ENCODE measurements around the gene KRT31. TPM values are rescaled to one million over a fixed set of nuclear protein-coding genes. Genes with fewer than 3 reads are reported as not detected.
"Not testable (repeated sequence)": the region's sequence is repeated elsewhere in the genome, so short reads cannot be mapped to it uniquely, and the experiment has no call there.

Gene KRT31
- total and polyA plus RNA-seq, 2 of the 13 experiments (the other 11 are each of a cell fraction or from before 2014, with no cell fraction given), result 0.05 TPM; not detected in 1

- H3K4me2 ChIP-seq (ENCODE audit: low read depth, low read length); H3K27ac ChIP-seq (ENCODE audit: extremely low read length, insufficient read depth, low read length); H3K9me3 ChIP-seq (ENCODE audit: low read length); ATAC-seq; POLR2A ChIA-PET; CTCF ChIA-PET (ENCODE audit: low intra/inter-chr PET ratio, low total read pairs); intact Hi-C loops (cut with micrococcal nuclease; ENCODE audit: unreplicated experiment); H3K4me1 ChIP-seq (ENCODE audit: insufficient read depth, low read length); H2AFZ ChIP-seq (ENCODE audit: low read length); H3K9ac ChIP-seq (ENCODE audit: insufficient read depth, low read depth, low read length); DNase-seq (ENCODE audit: low spot score); H3K79me2 ChIP-seq (ENCODE audit: insufficient read depth, low read length); H3K4me3 ChIP-seq (replicated peaks in 1 of 3; ENCODE audit: insufficient read depth in 1 of 3, low read depth in 2 of 3, low read length in 3 of 3); BruUV-seq (replicated peaks); in situ Hi-C loops (cut with HindIII; ENCODE audit: extremely low pct_ligation_motif_present, low pct_unique_long_range_greater_than_20kb); FAIRE-seq; H3K36me3 ChIP-seq (replicated peaks in 1 of 2; ENCODE audit: control insufficient read depth in 1 of 2, insufficient read depth in 2 of 2, low read length in 2 of 2); H4K20me1 ChIP-seq (ENCODE audit: insufficient read depth, low read length): not testable (repeated sequence)
- peaks cover 2 to 11% of the 10 kb centered on the region in 2 experiments; a peak in 3 of 5 replicates for H3K27me3 ChIP-seq (ENCODE audit: control insufficient read depth in 1 of 2, insufficient read depth in 2 of 2, low read length in 2 of 2)
- 41% methylated on average over 10 of the region's 12 CpGs for WGBS (ENCODE audit: low lambda C conversion rate)
These were observed 2.4 kb downstream of the KRT31 start for GRCh38 chr17:41395044-41395443.

DNA sequence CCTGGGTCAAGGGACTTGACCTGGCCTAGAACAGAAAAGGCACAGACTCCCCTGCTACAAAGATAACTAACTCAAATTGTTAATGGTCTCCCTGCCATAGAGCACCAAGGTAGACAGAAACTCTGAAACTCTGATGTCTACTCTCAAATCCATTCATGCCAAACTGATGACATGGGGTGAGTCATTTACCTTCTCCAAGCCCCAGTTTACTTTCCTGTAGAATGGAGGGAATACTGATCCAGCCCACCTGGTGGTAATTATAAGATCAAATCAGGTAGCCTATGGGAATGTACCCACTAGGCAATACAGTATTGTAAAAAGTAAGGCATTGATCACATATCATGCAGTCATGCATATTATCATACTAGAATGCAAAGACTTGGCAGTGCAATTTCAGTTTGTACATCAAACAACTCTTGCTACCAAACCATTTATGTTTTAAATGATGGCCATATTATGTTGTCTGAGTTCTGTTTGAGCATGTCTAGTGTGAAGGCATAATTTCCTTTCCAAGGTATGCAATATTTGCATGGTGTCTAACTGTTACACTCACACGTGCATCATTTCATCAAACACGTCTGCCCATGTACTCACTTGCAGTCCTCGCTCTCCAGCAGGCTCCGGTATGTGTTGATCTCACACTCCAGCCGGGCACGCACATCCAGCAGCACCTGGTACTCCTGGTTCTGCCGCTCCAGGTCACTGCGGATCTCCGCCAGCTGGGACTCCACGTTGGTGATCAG lies 3.0 kb downstream of the KRT31 start:
- WGBS (ENCODE audit: low lambda C conversion rate), result 65% methylated on average over 10 of the region's 10 CpGs
- peaks cover 2 to 14% of the 10 kb centered on the region in 2 experiments; a peak in 3 of 5 replicates for H3K27me3 ChIP-seq (ENCODE audit: control insufficient read depth in 1 of 2, insufficient read depth in 2 of 2, low read length in 2 of 2)
- H3K4me1 ChIP-seq (ENCODE audit: insufficient read depth, low read length), result no peaks in the 10 kb centered on the region
- no peaks in the 10 kb centered on the region for H3K9me3 ChIP-seq (ENCODE audit: low read length)
- ATAC-seq, result no peak
- no peak overlapping the region for H3K27ac ChIP-seq (ENCODE audit: extremely low read length, insufficient read depth, low read length)
- intact Hi-C loops (cut with micrococcal nuclease; ENCODE audit: unreplicated experiment), result no loop called here
- TF ChIP-seq NR2F1 (CRISPR knock-in tag; IDR thresholded peaks at IDR 0.05), result no peak
- no peak for TF ChIP-seq TMF1 (CRISPR knock-in tag; IDR thresholded peaks at IDR 0.05; ENCODE audit: low read depth)
- H3K4me3 ChIP-seq (replicated peaks in 1 of 3; ENCODE audit: insufficient read depth in 1 of 3, low read depth in 2 of 3, low read length in 3 of 3), result no peak overlapping the region
- no peaks in the 10 kb centered on the region for H3K36me3 ChIP-seq (replicated peaks in 1 of 2; ENCODE audit: control insufficient read depth in 1 of 2, insufficient read depth in 2 of 2, low read length in 2 of 2)
- no peak overlapping the region for H3K9ac ChIP-seq (ENCODE audit: insufficient read depth, low read depth, low read length)
- no peak overlapping the region for H3K4me2 ChIP-seq (ENCODE audit: low read depth, low read length)
- no peaks in the 10 kb centered on the region for H4K20me1 ChIP-seq (ENCODE audit: insufficient read depth, low read length)
- no peak overlapping the region for H2AFZ ChIP-seq (ENCODE audit: low read length)
- H3K79me2 ChIP-seq (ENCODE audit: insufficient read depth, low read length), result no peaks in the 10 kb centered on the region
- BruUV-seq (replicated peaks), result no TSS peak
- in situ Hi-C loops (cut with HindIII; ENCODE audit: extremely low pct_ligation_motif_present, low pct_unique_long_range_greater_than_20kb), result no loop called here
- ChIA-PET POLR2A (no interaction called here), CTCF (ENCODE audit: low intra/inter-chr PET ratio, low total read pairs) (no interaction called here)
- DNase-seq (ENCODE audit: low spot score), result no peak
- no peak for FAIRE-seq
